ENCODE data around the gene WNT3A. TPM values are rescaled to one million over a fixed set of nuclear protein-coding genes. Genes with fewer than 3 reads are reported as not detected.

WNT3A gene
- total RNA-seq, 3 donors from 2014 or later = not detected

DNA sequence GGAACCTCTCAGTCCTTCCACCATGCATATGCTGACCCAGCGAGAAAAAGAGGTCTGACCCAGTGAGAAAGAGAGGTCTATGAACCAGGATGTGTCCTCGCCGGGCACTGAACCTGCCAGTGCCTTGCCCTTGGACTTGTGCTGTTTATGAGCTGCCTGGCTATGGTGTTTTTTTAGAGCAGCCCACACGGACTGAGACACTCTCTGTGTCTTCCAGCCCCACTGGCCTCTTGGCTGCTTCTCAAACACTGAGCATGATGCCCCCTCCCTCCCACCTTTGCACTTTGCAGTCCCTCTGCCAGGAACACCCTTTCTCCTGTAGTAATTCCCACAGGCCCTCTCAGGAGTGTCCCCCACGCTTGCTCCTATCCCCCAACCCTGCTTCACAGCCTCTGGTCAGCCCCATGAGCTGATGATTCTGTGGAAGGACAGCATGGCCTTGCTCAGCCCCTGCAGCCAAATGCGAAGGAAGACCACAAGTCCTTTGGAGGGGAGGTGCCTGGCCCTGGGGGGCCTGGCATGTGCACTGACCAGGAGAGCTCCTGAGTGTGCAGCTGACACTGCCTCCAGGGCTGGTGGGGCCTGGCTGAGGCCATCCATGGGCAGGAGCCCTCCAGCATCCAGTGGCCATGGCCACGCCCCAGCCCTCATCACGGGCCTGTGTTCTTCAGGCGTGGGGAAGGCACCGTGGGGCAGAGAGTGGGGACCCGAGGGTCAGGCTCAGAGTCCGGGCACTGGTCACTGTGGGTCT, 23.8 kb downstream of the WNT3A start:
- Histone ChIP-seq H3K36me3 (ENCODE audit: low read depth) (no peaks in the 10 kb centered on the region), H3K9me3 (no peaks in the 10 kb centered on the region), H3K4me1 (ENCODE audit: low read depth) (no peaks in the 10 kb centered on the region), H3K4me3 (no peak overlapping the region)
- TF ChIP-seq, protein P1, sequence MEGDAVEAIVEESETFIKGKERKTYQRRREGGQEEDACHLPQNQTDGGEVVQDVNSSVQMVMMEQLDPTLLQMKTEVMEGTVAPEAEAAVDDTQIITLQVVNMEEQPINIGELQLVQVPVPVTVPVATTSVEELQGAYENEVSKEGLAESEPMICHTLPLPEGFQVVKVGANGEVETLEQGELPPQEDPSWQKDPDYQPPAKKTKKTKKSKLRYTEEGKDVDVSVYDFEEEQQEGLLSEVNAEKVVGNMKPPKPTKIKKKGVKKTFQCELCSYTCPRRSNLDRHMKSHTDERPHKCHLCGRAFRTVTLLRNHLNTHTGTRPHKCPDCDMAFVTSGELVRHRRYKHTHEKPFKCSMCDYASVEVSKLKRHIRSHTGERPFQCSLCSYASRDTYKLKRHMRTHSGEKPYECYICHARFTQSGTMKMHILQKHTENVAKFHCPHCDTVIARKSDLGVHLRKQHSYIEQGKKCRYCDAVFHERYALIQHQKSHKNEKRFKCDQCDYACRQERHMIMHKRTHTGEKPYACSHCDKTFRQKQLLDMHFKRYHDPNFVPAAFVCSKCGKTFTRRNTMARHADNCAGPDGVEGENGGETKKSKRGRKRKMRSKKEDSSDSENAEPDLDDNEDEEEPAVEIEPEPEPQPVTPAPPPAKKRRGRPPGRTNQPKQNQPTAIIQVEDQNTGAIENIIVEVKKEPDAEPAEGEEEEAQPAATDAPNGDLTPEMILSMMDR (IDR thresholded peaks at IDR 0.05) = no peak
- ATAC-seq (no peak), DNase-seq (peak in 2 of 3 donors; percentile 5 to 16)
- intact Hi-C loops (cut with DNase I, micrococcal nuclease) = no loop called here

DNA sequence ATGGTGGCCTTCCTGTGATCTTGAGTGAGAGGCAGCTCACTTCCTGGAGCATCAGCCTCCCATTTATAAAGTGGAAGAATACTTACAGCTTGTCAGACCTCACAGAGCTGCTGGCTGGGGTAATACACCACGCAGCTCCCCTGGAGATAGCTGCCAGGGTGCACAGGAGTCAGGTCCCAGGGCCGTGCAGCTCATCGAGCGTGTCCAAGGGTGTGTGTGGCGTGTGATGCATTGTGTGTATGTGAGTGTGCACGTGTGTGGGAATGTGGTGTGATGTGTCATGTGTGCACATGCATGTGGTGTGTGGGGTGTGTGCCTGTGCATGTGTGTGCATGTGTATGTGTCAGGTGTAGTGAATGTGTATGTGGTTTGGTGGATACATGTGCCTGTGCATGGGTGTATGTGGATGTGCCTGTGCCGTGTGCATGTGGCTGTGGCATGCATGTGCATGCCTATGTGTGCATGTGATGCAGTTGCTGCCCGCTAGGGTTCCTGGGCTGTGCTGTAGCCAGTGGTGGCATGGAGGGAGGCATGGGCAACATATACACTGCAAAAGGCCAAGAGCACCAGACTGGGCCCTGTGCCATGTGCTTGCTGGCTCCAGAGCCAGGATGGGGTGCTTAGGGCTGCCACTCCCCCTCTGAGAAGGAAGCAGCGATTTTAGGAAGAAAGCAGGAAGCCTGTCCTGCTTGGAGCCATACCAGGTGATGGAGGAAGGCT, 24.6 kb downstream of the WNT3A start:
- no peak for ATAC-seq
- intact Hi-C loops (cut with DNase I, micrococcal nuclease) = no loop called here
- DNase-seq = peak in 1 of 3 donors; percentile 12

DNA sequence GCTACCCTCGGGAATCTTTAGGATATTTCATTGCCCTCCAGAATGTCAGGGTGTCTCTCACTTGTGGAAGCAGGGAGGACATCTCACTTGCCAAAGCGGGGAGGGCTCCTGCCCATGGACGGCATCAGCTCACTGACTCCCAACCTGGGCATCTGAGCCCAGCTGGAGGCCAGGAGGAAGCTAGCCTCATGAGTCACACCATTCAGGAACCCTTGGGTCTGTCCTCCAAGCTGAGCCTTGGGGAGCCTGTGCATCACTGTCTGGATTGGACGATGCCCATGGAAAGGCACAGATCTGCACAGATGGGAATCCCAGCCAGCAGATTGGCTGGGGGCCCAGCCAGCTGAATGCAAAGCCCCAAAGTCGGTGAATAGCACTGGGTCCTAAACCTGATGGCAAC, 25.2 kb downstream of the WNT3A start:
- DNase-seq (no peak), ATAC-seq (no peak)
- Histone ChIP-seq H3K4me1 (ENCODE audit: low read depth) (no peaks in the 10 kb centered on the region), H3K9me3 (no peaks in the 10 kb centered on the region), H3K36me3 (ENCODE audit: low read depth) (no peaks in the 10 kb centered on the region), H3K4me3 (no peak overlapping the region)
- TF ChIP-seq, protein P1 (IDR thresholded peaks at IDR 0.05) = no peak
- intact Hi-C loops (cut with DNase I, micrococcal nuclease) = no loop called here

More for the DNA sequence above, 24.6 kb downstream of the WNT3A start:
- TF ChIP-seq, protein P1 (IDR thresholded peaks at IDR 0.05) = no peak
- Histone ChIP-seq H3K4me1 (ENCODE audit: low read depth) (no peaks in the 10 kb centered on the region), H3K4me3 (no peak overlapping the region), H3K9me3 (no peaks in the 10 kb centered on the region), H3K36me3 (ENCODE audit: low read depth) (no peaks in the 10 kb centered on the region)

DNA sequence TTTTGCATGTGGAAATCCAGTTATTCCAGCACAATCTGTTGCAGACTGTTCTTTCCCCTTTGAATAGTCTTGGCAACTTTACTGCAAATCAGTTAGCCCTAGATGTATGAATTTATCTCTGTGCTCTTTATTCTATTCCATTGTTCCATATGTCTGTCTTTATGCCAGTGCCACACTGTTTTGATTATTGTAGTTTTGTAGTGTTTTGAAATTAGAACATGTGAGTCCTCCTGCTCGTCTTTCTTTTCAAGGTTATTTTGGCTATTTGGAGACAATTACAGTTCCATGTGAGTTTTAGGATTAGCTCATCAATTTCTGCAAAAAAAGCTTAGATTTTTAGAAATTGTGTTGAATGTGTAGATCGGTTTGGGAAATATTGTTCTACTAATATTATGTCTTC, 26.6 kb downstream of the WNT3A start:
- intact Hi-C loops (cut with DNase I, micrococcal nuclease) = no loop called here
- ATAC-seq = no peak
- Histone ChIP-seq H3K4me1 (ENCODE audit: low read depth) (peaks cover 3% of the 10 kb centered on the region), H3K36me3 (ENCODE audit: low read depth) (no peaks in the 10 kb centered on the region), H3K9me3 (no peaks in the 10 kb centered on the region), H3K4me3 (no peak overlapping the region)
- DNase-seq = no peak
- TF ChIP-seq, protein P1 (IDR thresholded peaks at IDR 0.05) = no peak

DNA sequence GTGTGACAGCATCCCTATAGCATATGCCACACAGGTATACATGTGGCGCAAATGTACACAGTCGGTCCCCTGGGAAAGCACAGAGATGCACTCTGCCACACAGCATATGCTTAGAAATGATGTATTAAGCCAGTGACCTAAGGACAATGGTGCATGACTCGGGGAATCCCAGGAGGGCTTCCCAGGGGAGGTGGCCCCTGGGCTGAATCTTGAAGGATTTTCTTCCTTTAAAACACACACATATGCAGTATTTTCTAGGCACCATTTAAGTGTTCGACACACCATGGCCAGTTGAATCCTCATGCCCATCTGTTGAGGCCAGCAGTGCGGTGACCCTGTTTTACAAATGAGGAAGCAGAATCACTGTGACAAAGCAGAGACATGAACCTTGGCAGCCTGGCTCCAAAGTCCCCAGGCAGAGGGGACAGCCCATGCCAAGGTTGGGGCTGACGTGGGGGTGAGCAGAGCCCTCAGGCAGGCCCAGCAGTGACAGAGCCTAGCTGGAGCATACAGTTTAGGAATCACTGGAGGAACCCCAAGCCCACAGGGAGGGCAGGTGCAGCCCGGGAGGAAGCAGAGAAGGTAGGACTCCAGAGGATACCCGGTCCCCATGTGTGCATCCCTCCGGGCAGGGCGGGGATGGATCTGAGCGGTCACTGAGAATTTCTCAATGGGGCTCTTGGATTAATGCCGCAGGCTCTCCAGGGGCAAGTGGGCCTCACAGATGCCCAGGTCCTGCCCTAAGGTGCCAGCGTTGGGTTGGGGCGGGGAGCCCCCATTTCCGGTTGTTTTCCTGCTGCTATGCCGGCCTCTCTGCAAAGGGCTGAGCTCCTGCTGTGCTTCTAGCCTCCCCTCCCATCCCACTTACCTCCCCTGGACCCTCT, 28.4 kb downstream of the WNT3A start:
- ATAC-seq = no peak
- H3K9me3 ChIP-seq = no peaks in the 10 kb centered on the region
- intact Hi-C loops (cut with DNase I, micrococcal nuclease) = no loop called here
- no peaks in the 10 kb centered on the region for H3K36me3 ChIP-seq (ENCODE audit: low read depth)
- peak in 2 of 3 donors; percentile 7 to 19 for DNase-seq
- H3K4me1 ChIP-seq (ENCODE audit: low read depth) = peaks cover 3% of the 10 kb centered on the region
- TF ChIP-seq, protein P1 (IDR thresholded peaks at IDR 0.05) = no peak
- H3K4me3 ChIP-seq = no peak overlapping the region
